SK-N-DZ (cell line): ENCODE data around the gene CACNA1H.
"Not testable (repeated sequence)": the region's sequence is repeated elsewhere in the genome, so short reads cannot be mapped to it uniquely, and the experiment has no call there.

Experiments used
- DNase-seq: peaks from one replicate; pipeline ENCODE4 v3.0.0-alpha.2; 2015; ENCODE audit warnings: low spot score

The CACNA1H gene

DNA sequence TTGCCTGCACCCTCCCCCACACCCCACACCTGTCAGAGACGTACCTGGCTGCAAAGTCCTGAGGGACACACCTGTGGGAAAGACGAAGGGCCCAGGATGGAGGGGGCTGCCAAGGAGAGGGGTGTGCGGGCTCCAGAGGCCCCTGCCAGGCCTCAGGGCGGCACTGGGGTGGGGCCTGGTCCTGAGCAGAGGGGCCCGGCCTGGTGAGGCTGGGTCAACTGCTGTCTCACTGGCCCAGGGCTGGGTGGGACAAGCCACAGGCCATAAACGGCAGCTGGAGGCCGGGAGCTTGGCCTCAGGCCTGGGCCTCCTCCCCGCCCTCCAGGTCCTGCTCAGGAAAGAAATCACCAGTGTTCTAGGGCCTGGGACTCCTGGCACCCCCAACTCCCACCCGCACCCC is 71.7 kb downstream of the CACNA1H start:
- no peak for DNase-seq

GRCh38 chr16:1225051-1225451 is 72.1 kb downstream of the CACNA1H start, which contains the start of gene TPSG1:
TPSG1 (minus strand) TSS chr16:1225268; CDS start chr16:1225252, 16 bp downstream.
- DNase-seq = no peak

DNA sequence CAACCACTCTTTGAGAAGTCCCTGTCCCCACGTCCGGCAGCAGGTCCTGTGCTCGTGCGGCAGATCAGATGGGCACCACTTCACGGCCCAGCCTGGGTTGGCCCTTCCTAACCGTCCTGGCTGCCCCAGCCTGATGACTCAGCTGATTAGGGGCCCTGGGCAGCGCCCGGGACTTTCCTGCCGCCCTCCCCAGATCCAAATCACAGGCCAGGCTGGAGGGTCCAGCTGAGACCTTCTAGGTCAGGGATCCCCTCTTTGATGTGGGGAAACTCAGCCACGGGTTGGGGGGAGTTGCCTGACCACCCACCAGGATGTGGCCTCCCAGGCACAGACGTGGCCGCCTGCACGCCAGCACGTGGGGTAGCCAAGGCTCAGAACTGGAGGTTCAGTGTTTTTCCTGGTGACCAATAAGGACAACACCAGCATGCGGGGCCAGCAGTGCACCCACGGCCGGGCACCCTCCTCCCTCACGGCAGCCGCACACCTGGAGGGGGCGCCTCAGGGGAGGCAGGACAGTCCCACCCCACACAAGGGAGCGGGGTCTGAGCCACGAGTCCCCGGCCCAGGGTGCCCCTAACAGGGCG is 72.9 kb downstream of the CACNA1H start:
- DNase-seq = not testable (repeated sequence)

GRCh38 chr16:1226692-1227091 is 73.8 kb downstream of the CACNA1H start:
- DNase-seq = not testable (repeated sequence)

DNA sequence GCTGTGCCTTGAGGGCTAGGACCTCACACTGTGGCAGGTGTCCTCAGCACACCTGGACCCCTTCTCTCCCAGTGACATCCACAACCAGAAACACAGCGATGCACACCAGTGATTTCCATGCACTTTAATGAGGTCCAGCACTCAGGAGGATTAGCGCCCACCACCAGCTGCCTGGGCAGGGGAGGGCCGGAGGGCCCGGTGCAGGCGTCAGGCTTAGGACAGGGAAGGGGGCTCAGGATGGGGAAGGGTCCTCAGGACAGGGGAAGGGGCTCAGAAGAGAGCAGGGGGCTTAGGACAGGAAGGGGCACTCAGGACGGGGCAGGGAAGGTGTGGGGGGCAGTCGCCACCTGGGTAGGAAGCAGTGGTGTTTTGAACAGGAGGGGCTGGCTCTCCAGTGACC is 75.3 kb downstream of the CACNA1H start:
- not testable (repeated sequence) for DNase-seq

GRCh38 chr16:1229476-1229875 is 76.6 kb downstream of the CACNA1H start:
- not testable (repeated sequence) for DNase-seq

- DNase-seq = not testable (repeated sequence)
Observed at GRCh38 chr16:1230084-1230470, 77.2 kb downstream of the CACNA1H start, which contains the start of gene TPSB2. TPSB2 (minus strand) TSS chr16:1230184; CDS start chr16:1229951, 233 bp downstream.

DNA sequence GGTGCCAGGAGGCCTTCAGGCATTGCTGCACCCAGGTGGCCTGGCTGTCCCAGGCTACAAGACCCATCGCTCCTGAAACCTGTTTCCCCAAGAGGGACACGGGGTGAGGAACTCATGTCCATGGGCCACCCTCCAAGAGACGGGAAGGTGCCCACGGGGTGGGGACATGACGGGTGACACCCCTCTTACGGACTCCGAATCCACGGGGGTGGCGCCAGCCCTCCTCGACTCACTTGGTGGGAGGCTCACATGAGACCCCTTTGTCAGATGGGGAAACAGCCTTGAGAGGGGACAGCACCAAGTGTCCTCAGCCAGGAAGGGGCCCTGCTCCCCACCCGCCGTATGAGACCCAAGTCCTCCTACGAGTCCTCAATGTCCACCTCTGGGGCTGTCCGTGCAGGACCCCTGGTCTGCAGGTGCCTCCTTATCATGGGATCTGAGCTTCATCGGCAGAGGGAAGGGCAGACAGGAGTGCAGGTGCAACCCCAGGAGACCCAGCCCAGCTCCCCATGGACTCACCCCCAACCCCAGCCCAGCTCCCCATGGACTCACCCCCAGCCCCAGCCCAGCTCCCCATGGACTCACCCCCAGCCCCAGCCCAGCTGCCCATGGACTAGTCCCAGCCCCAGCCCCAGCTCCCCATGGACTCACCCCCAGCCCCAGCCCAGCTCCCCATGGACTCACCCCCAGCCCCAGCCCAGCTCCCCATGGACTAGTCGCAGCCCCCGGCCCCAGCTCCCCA is 77.7 kb downstream of the CACNA1H start:
- DNase-seq = not testable (repeated sequence)

DNA sequence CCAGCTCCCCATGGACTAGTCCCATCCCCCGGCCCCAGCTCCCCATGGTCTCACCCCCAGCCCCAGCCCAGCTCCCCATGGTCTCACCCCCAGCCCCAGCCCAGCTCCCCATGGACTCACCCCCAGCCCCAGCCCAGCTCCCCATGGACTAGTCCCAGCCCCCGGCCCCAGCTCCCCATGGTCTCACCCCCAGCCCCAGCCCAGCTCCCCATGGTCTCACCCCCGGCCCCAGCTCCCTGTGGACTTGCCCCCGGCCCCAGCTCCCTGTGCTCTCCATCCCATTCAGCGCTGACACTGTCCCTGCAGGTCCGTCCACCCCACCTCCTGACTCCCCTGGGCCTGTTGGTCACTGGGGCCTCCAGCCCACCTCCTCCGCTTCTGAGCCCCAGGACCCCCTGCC is 78.4 kb downstream of the CACNA1H start:
- not testable (repeated sequence) for DNase-seq

- DNase-seq = not testable (repeated sequence)
Observed at GRCh38 chr16:1232049-1232748, 79.3 kb downstream of the CACNA1H start.

- not testable (repeated sequence) for DNase-seq
Observed at GRCh38 chr16:1236659-1237058, 83.8 kb downstream of the CACNA1H start.

- no peak for DNase-seq
Observed at GRCh38 chr16:1237990-1238389, 85.1 kb downstream of the CACNA1H start.

DNA sequence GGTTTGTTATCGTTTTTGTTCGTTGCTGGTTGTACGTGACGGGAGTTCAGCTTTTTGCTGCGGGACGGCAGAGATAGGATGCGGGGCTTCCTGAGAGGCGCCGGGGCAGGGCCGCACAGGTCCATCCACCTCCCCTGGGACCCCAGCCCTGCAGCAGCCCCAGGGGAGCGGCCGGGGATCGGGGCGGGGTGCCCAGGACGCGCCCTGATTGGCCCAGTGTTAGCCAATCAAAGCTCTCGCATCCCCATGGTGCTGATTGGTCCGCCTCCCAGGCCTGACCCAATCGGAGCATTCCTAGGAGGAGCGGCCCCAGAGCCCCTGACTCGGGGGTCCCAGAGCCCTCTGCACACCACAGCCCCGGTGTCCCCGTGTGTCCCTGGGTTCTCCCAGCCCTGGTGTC is 86.0 kb downstream of the CACNA1H start:
- DNase-seq = peak; percentile 43

- DNase-seq = not testable (repeated sequence)
Observed at GRCh38 chr16:1239575-1239974, 86.7 kb downstream of the CACNA1H start.

DNA sequence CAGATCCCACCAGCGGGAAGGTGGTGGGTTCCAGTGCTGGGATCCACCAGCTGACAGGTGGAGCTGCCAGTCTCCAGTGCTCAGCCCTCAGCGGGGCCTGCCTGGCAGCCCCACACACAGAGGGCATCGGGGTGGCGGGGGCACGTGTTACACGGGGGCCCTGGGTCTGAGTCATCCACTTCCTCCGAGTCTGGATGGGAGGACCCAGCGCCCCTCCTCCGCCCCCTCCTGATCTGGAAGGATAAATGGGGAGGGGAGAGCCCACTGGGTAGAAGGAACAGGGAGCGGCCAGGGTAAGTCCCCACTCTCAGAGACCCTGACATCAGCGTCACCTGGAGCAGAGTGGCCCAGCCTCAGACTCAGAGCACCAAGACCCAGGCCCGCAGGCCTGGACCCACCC is 87.5 kb downstream of the CACNA1H start, which contains the start of gene TPSAB1:
TSS of gene TPSAB1 (plus strand) at position 270 of the 400 bp plus-strand sequence. CDS start 234 bp downstream, outside the sequence.
- DNase-seq = not testable (repeated sequence)

GRCh38 chr16:1241081-1241480 is 88.2 kb downstream of the CACNA1H start:
- DNase-seq = not testable (repeated sequence)

- not testable (repeated sequence) for DNase-seq
Observed at GRCh38 chr16:1243363-1243762, 90.5 kb downstream of the CACNA1H start.

- not testable (repeated sequence) for DNase-seq
Observed at GRCh38 chr16:1243907-1244850, 91.3 kb downstream of the CACNA1H start.

DNA sequence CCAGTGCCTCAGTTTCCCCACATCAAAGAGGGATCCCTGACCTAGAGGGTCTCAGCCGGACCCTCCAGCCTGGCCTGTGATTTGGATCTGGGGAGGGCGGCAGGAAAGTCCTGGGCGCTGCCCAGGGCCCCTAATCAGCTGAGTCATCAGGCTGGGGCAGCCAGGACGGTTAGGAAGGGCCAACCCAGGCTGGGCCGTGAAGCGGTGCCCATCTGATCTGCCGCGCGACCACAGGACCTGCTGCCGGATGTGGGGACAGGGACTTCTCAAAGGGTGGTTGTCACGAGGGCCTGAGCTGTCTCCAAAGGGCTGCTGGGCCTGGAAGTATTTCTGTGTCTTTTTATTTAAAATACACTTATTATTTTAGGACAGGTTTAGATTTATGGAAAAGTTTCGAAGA is 92.0 kb downstream of the CACNA1H start:
- DNase-seq = no peak

DNA sequence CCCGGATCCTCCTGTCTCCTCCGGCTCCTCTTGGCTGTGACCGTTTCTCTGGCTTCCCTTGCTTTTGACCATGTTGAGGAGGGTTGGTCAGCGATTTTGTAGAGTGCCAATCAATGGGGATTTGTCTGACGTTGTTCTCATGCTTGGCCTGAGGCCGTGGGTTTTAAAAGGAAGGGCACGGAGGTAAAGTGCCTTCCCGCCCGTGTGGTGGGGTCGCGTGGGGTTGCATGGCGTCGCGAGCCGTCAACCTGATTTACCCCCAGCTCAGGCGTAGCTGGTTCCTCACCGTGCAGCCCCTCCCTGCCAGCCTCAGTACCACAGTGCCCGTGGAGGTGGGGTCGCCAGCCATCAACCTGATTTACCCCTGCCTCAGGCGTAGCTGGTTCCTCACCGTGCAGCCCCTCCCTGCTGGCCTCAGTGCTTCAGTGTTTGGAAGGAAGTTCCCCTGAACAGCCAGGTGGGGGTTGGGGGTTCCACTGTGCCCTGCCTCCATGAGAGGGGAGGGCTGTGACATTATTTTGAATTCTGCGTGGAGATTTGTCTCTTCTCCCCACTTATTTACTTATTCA is 92.6 kb downstream of the CACNA1H start:
- DNase-seq = no peak
